ENCODE measurements around the gene CACNA1E.

Gene CACNA1E

DNA sequence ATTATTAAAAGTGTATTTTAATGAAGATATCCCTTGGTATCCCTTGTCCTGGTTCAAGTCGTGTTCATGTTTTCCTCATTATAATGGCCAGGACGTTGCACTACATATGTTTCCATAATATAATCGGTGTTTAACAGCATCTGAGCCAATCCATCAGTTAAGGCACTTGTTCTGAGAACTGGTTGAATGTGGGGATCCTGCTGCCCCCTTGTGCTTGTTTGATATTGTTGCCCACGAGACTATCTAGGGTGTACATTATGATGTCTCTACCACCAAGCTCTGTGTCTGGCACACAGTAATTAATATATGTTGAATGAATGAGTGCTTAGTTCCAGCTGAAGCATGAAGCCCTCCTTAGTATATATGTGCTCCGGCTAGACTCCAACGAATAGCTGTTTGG lies 193.0 kb downstream of the CACNA1E start:
- no peak for ATAC-seq
- no peak for TF ChIP-seq RARB (CRISPR knock-in tag; IDR thresholded peaks at IDR 0.05)
- no peak for TF ChIP-seq ESRRG (CRISPR knock-in tag; IDR thresholded peaks at IDR 0.05)
- no peak for TF ChIP-seq ZNF8 (CRISPR knock-in tag; IDR thresholded peaks at IDR 0.05)
- TF ChIP-seq ISL1 (CRISPR knock-in tag; IDR thresholded peaks at IDR 0.05): no peak
- no peak for TF ChIP-seq CSDC2 (CRISPR knock-in tag; IDR thresholded peaks at IDR 0.05)
- TF ChIP-seq, protein P1, sequence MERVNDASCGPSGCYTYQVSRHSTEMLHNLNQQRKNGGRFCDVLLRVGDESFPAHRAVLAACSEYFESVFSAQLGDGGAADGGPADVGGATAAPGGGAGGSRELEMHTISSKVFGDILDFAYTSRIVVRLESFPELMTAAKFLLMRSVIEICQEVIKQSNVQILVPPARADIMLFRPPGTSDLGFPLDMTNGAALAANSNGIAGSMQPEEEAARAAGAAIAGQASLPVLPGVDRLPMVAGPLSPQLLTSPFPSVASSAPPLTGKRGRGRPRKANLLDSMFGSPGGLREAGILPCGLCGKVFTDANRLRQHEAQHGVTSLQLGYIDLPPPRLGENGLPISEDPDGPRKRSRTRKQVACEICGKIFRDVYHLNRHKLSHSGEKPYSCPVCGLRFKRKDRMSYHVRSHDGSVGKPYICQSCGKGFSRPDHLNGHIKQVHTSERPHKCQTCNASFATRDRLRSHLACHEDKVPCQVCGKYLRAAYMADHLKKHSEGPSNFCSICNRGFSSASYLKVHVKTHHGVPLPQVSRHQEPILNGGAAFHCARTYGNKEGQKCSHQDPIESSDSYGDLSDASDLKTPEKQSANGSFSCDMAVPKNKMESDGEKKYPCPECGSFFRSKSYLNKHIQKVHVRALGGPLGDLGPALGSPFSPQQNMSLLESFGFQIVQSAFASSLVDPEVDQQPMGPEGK (CRISPR knock-in tag; IDR thresholded peaks at IDR 0.05; ENCODE audit: borderline replicate concordance): no peak
- TF ChIP-seq TCF4 (CRISPR knock-in tag; IDR thresholded peaks at IDR 0.05; ENCODE audit: borderline replicate concordance): no peak
- no peak for TF ChIP-seq ZFP3 (CRISPR knock-in tag; IDR thresholded peaks at IDR 0.05)
- TF ChIP-seq ZNF70 (CRISPR knock-in tag; IDR thresholded peaks at IDR 0.05): no peak
- TF ChIP-seq, protein P2, sequence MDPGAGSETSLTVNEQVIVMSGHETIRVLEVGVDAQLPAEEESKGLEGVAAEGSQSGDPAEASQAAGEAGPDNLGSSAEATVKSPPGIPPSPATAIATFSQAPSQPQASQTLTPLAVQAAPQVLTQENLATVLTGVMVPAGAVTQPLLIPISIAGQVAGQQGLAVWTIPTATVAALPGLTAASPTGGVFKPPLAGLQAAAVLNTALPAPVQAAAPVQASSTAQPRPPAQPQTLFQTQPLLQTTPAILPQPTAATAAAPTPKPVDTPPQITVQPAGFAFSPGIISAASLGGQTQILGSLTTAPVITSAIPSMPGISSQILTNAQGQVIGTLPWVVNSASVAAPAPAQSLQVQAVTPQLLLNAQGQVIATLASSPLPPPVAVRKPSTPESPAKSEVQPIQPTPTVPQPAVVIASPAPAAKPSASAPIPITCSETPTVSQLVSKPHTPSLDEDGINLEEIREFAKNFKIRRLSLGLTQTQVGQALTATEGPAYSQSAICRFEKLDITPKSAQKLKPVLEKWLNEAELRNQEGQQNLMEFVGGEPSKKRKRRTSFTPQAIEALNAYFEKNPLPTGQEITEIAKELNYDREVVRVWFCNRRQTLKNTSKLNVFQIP (CRISPR knock-in tag; IDR thresholded peaks at IDR 0.05; ENCODE audit: borderline replicate concordance, low read depth): no peak
- TF ChIP-seq TOX (CRISPR knock-in tag; IDR thresholded peaks at IDR 0.05; ENCODE audit: borderline replicate concordance): no peak
- TF ChIP-seq, protein P3, sequence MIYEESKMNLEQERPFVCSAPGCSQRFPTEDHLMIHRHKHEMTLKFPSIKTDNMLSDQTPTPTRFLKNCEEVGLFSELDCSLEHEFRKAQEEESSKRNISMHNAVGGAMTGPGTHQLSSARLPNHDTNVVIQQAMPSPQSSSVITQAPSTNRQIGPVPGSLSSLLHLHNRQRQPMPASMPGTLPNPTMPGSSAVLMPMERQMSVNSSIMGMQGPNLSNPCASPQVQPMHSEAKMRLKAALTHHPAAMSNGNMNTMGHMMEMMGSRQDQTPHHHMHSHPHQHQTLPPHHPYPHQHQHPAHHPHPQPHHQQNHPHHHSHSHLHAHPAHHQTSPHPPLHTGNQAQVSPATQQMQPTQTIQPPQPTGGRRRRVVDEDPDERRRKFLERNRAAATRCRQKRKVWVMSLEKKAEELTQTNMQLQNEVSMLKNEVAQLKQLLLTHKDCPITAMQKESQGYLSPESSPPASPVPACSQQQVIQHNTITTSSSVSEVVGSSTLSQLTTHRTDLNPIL (CRISPR knock-in tag; IDR thresholded peaks at IDR 0.05; ENCODE audit: low read depth): no peak
- TF ChIP-seq ARNTL (CRISPR knock-in tag; IDR thresholded peaks at IDR 0.05; ENCODE audit: borderline replicate concordance, low read depth): no peak
- TF ChIP-seq SNAI2 (CRISPR knock-in tag; IDR thresholded peaks at IDR 0.05): no peak
- no peak for TF ChIP-seq ZC3H10 (CRISPR knock-in tag; IDR thresholded peaks at IDR 0.05)
- no peak for TF ChIP-seq OSR1 (CRISPR knock-in tag; IDR thresholded peaks at IDR 0.05)
- TF ChIP-seq BACH2 (CRISPR knock-in tag; IDR thresholded peaks at IDR 0.05; ENCODE audit: borderline replicate concordance): no peak
- no peak for TF ChIP-seq GLIS3 (CRISPR knock-in tag; IDR thresholded peaks at IDR 0.05)
- TF ChIP-seq, protein P4, sequence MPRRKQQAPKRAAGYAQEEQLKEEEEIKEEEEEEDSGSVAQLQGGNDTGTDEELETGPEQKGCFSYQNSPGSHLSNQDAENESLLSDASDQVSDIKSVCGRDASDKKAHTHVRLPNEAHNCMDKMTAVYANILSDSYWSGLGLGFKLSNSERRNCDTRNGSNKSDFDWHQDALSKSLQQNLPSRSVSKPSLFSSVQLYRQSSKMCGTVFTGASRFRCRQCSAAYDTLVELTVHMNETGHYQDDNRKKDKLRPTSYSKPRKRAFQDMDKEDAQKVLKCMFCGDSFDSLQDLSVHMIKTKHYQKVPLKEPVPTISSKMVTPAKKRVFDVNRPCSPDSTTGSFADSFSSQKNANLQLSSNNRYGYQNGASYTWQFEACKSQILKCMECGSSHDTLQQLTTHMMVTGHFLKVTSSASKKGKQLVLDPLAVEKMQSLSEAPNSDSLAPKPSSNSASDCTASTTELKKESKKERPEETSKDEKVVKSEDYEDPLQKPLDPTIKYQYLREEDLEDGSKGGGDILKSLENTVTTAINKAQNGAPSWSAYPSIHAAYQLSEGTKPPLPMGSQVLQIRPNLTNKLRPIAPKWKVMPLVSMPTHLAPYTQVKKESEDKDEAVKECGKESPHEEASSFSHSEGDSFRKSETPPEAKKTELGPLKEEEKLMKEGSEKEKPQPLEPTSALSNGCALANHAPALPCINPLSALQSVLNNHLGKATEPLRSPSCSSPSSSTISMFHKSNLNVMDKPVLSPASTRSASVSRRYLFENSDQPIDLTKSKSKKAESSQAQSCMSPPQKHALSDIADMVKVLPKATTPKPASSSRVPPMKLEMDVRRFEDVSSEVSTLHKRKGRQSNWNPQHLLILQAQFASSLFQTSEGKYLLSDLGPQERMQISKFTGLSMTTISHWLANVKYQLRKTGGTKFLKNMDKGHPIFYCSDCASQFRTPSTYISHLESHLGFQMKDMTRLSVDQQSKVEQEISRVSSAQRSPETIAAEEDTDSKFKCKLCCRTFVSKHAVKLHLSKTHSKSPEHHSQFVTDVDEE (CRISPR knock-in tag; IDR thresholded peaks at IDR 0.05): no peak

DNA sequence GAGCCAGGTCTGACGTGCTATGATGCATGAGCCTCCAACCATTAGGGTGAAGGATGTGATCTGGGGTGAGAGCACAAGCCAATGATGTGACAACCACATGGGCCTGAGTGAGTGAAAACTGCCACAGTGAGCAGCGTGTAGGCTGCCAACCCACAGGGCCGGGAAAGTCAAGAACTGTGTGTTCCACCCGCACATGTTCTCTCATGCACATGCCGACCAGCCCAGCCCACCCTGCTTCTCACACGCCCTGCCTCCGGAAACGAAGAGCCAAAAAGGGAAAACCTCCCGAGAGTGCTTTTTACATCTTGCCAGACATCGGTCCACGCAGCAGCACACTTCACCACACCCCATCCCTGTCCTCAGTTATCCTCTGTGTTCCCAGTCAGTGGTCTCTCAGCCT lies 197.0 kb downstream of the CACNA1E start:
- TF ChIP-seq, protein P2 (CRISPR knock-in tag; IDR thresholded peaks at IDR 0.05; ENCODE audit: borderline replicate concordance, low read depth): no peak
- TF ChIP-seq CSDC2 (CRISPR knock-in tag; IDR thresholded peaks at IDR 0.05): no peak
- no peak for TF ChIP-seq ZNF565 (CRISPR knock-in tag; conservative IDR thresholded peaks at IDR 0.05; ENCODE audit: low read depth)
- no peak for TF ChIP-seq BACH2 (CRISPR knock-in tag; IDR thresholded peaks at IDR 0.05; ENCODE audit: borderline replicate concordance)
- TF ChIP-seq, protein P4 (CRISPR knock-in tag; IDR thresholded peaks at IDR 0.05): no peak
- no peak for TF ChIP-seq PPARA (CRISPR knock-in tag; IDR thresholded peaks at IDR 0.05; ENCODE audit: borderline replicate concordance)
- TF ChIP-seq ZNF70 (CRISPR knock-in tag; IDR thresholded peaks at IDR 0.05): no peak
- TF ChIP-seq ZFP30 (CRISPR knock-in tag; IDR thresholded peaks at IDR 0.05): no peak
- TF ChIP-seq RARB (CRISPR knock-in tag; IDR thresholded peaks at IDR 0.05): no peak
- no peak for TF ChIP-seq ESRRG (CRISPR knock-in tag; IDR thresholded peaks at IDR 0.05)
- TF ChIP-seq, protein P1 (CRISPR knock-in tag; IDR thresholded peaks at IDR 0.05; ENCODE audit: borderline replicate concordance): no peak
- no peak for TF ChIP-seq GLIS3 (CRISPR knock-in tag; IDR thresholded peaks at IDR 0.05)
- no peak for TF ChIP-seq ZNF8 (CRISPR knock-in tag; IDR thresholded peaks at IDR 0.05)
- TF ChIP-seq TOX (CRISPR knock-in tag; IDR thresholded peaks at IDR 0.05; ENCODE audit: borderline replicate concordance): no peak
- no peak for TF ChIP-seq SNAI2 (CRISPR knock-in tag; IDR thresholded peaks at IDR 0.05)
- TF ChIP-seq ISL1 (CRISPR knock-in tag; IDR thresholded peaks at IDR 0.05): no peak
- no peak for TF ChIP-seq ZC3H10 (CRISPR knock-in tag; IDR thresholded peaks at IDR 0.05)
- no peak for ATAC-seq

Data from SK-N-SH treated with all-trans-retinoic acid at 6 μM for 48 hours (cell line).